Thyroid gland (tissue), 4 donors: Measurements from ENCODE around the gene DNAJB12. TPM values are rescaled to one million over a fixed set of nuclear protein-coding genes. Genes with fewer than 3 reads are reported as not detected.

Experiments used
- DNase-seq, 2 donors: peaks; one replicate each; pipeline ENCODE4 v3.0.0-alpha.2; 2019
- H3K27ac ChIP-seq, 3 donors: fragments of 200-600 bp; sonication (generic); 1 replicate in 2 of 3; 2 replicates in 1 of 3; pipeline ENCODE4 v1.5.1; 2016 to 2019; ENCODE audit warnings: mild to moderate bottlenecking in 1 of 3, moderate library complexity in 1 of 3
- H3K27me3 ChIP-seq: fragments of 200-600 bp; sonication (generic); one replicate; pipeline ENCODE4 v1.5.1; 2019
- H3K36me3 ChIP-seq, 2 donors: fragments of 200-600 bp; sonication (generic); one replicate each; pipeline ENCODE4 v1.5.1; 2016 to 2019
- H3K4me1 ChIP-seq, 2 donors: fragments of 200-600 bp; sonication (generic); one replicate each; pipeline ENCODE4 v1.5.1; 2017 to 2019
- H3K4me3 ChIP-seq, 3 donors: fragments of 200-600 bp; sonication (generic); replicated peaks in 1 of 3; 1 replicate in 2 of 3; 2 replicates in 1 of 3; pipeline ENCODE4 v1.5.1; 2016; ENCODE audit warnings: mild to moderate bottlenecking in 1 of 3
- H3K9me3 ChIP-seq: fragments of 200-600 bp; sonication (generic); one replicate; pipeline ENCODE4 v1.5.1; 2017
- CTCF ChIP-seq, 6 experiments: fragments of 200-600 bp in 3 of 6; fragments of 450-650 bp in 3 of 6; sonication (generic) in 3 of 6; IDR thresholded peaks; one replicate each; pipeline ENCODE4 v1.5.1; 2016 to 2019; ENCODE audit warnings: antibody characterized with exemption in 6 of 6, mild to moderate bottlenecking in 2 of 6, inconsistent platforms in 1 of 6, moderate library complexity in 1 of 6
- POLR2A ChIP-seq, 2 donors: fragments of 450-650 bp; IDR thresholded peaks; one replicate each; pipeline ENCODE4 v1.6.1; 2017; ENCODE audit warnings: antibody characterized with exemption in 2 of 2, mild to moderate bottlenecking in 2 of 2, moderate library complexity in 1 of 2
- WGBS, 2 donors: methylation state at CpG; one replicate each; pipeline ENCODE4 v1.1.5; 2017; 5-methylcytosine and 5-hydroxymethylcytosine counted together
- intact Hi-C: fragments of 100-400 bp; cut with DNase I; formaldehyde crosslinking; loops from one replicate; pipeline ENCODE4 v1.15.1; 2023
- total RNA-seq, 4 donors: library from RNA; depleted of rRNA; stranded (reverse); fragments of >200 nt; gene quantifications; one replicate each; pipeline ENCODE4 v1.2.3, GENCODE V29; 2016

The DNAJB12 gene
- total RNA-seq, 4 donors from 2014 or later, result 31.6 to 49.7 (median 44.1) TPM

- Histone ChIP-seq H3K9me3 (no peaks in the 10 kb centered on the region), H3K4me1 (peaks cover 47 to 55% of the 10 kb centered on the region in 2 donors), H3K27ac (peak overlapping the region; percentile 90 to 97 (median 94)), H3K27me3 (no peaks in the 10 kb centered on the region), H3K36me3 (no peaks in the 10 kb centered on the region), H3K4me3 (no peak overlapping the region)
- TF ChIP-seq POLR2A (IDR thresholded peaks at IDR 0.05) (no peak), CTCF (IDR thresholded peaks at IDR 0.05) (no peak)
- no peak for DNase-seq
- WGBS, 2 donors, result 27 to 36% methylated on average over 6 to 7 of the region's 7 CpGs
- intact Hi-C loops, result no loop called here
These were observed 39.7 kb downstream of the DNAJB12 start for GRCh38 chr10:72315054-72315453.

- peak overlapping the region; percentile 25 to 97 (median 90) for H3K27ac ChIP-seq
- H3K4me1 ChIP-seq, result peaks cover 42 to 55% of the 10 kb centered on the region in 2 donors
- no peak overlapping the region for H3K4me3 ChIP-seq
- intact Hi-C loops, result no loop called here
- H3K36me3 ChIP-seq, result no peaks in the 10 kb centered on the region
- no peaks in the 10 kb centered on the region for H3K9me3 ChIP-seq
- WGBS, 2 donors, result 97 to 98% methylated on average over 7 of the region's 7 CpGs
- TF ChIP-seq CTCF (IDR thresholded peaks at IDR 0.05) (no peak), POLR2A (IDR thresholded peaks at IDR 0.05) (no peak)
- DNase-seq, result no peak
- no peaks in the 10 kb centered on the region for H3K27me3 ChIP-seq
These were observed 40.5 kb downstream of the DNAJB12 start for GRCh38 chr10:72314263-72314662.

GRCh38 chr10:72312865-72313391 lies 41.8 kb downstream of the DNAJB12 start:
- Histone ChIP-seq H3K36me3 (no peaks in the 10 kb centered on the region), H3K4me1 (peaks cover 40 to 60% of the 10 kb centered on the region in 2 donors), H3K9me3 (no peaks in the 10 kb centered on the region), H3K4me3 (no peak overlapping the region), H3K27me3 (no peaks in the 10 kb centered on the region), H3K27ac (no peak overlapping the region)
- no peak for DNase-seq
- WGBS, 2 donors, result 93 to 95% methylated on average over 8 of the region's 8 CpGs
- intact Hi-C loops, result no loop called here
- TF ChIP-seq CTCF (IDR thresholded peaks at IDR 0.05) (no peak), POLR2A (IDR thresholded peaks at IDR 0.05) (no peak)

GRCh38 chr10:72311667-72312066 lies 43.1 kb downstream of the DNAJB12 start:
- Histone ChIP-seq H3K36me3 (no peaks in the 10 kb centered on the region), H3K4me1 (peaks cover 28 to 65% of the 10 kb centered on the region in 2 donors), H3K4me3 (no peak overlapping the region), H3K9me3 (no peaks in the 10 kb centered on the region), H3K27ac (no peak overlapping the region), H3K27me3 (no peaks in the 10 kb centered on the region)
- TF ChIP-seq CTCF (IDR thresholded peaks at IDR 0.05), result no peak
- TF ChIP-seq POLR2A (IDR thresholded peaks at IDR 0.05), result no peak
- no peak for DNase-seq
- intact Hi-C loops, result no loop called here
- WGBS, 2 donors, result 59 to 90% methylated on average over 7 of the region's 7 CpGs

- no peaks in the 10 kb centered on the region for H3K36me3 ChIP-seq
- TF ChIP-seq POLR2A (IDR thresholded peaks at IDR 0.05) (no peak), CTCF (IDR thresholded peaks at IDR 0.05) (no peak)
- peak overlapping the region in 1 of 3 donors; percentile 10 for H3K27ac ChIP-seq
- no peaks in the 10 kb centered on the region for H3K9me3 ChIP-seq
- 91 to 94% methylated on average over 4 of the region's 4 CpGs for WGBS, 2 donors
- DNase-seq, result no peak
- no peaks in the 10 kb centered on the region for H3K27me3 ChIP-seq
- intact Hi-C loops, result no loop called here
- peaks cover 25 to 64% of the 10 kb centered on the region in 2 donors for H3K4me1 ChIP-seq
- no peak overlapping the region for H3K4me3 ChIP-seq
These were observed 44.1 kb downstream of the DNAJB12 start for GRCh38 chr10:72310636-72311035.
